ENCODE results near the gene ZNF219. TPM values are rescaled to one million over a fixed set of nuclear protein-coding genes. Genes with fewer than 3 reads are reported as not detected.

Gene ZNF219
- total and polyA plus RNA-seq, 2 of the 13 experiments (the other 11 are each of a cell fraction or from before 2014, with no cell fraction given) = 34.5 to 36.6 TPM

DNA sequence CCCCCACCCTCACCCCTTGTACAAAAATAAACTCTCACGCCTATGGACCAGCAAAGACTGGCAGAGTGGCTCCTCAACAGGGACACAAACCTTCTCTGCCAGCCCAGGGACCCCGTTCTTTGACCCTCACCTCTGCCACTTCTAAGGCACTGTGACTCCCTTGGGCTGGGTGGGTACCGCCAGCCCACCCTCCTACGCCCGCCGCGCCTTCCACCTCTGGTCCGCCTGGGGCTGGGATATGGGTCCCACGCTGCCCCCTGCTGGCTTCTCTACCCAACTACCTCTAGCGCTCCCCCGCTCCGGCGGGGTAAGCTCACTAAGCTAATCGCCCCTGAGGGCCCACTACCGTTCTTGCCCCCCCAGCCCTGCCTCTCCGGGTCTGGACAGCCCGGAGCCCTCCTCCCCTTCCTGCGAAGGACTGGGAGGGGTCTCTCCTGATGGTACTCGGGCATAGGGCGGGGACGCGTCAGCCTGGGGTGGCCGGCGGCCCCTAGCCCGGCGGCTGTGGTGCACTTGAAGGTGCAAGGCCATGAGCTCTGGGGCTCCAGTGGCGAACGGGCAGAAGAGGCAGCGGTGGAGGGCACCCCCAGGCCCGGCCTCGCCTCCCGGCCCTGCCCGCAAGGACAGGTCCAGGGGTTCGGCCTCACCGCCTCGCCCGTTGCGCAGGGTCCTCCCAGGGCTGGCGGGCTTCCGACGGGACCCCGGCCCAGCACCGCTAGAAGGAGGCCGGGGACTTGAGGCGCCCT is 8.1 kb downstream of the ZNF219 start (continued):
- TF ChIP-seq KLF11 (CRISPR knock-in tag; IDR thresholded peaks at IDR 0.05) = no peak
- TF ChIP-seq, protein P1, sequence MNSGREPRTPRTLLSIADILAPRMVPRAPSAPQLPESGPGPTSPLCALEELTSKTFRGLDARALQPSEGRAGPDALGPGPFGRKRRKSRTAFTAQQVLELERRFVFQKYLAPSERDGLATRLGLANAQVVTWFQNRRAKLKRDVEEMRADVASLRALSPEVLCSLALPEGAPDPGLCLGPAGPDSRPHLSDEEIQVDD (CRISPR knock-in tag; IDR thresholded peaks at IDR 0.05; ENCODE audit: borderline replicate concordance) = no peak
- no peak for TF ChIP-seq ZNF234 (CRISPR knock-in tag; conservative IDR thresholded peaks at IDR 0.05)
- TF ChIP-seq, protein P2, sequence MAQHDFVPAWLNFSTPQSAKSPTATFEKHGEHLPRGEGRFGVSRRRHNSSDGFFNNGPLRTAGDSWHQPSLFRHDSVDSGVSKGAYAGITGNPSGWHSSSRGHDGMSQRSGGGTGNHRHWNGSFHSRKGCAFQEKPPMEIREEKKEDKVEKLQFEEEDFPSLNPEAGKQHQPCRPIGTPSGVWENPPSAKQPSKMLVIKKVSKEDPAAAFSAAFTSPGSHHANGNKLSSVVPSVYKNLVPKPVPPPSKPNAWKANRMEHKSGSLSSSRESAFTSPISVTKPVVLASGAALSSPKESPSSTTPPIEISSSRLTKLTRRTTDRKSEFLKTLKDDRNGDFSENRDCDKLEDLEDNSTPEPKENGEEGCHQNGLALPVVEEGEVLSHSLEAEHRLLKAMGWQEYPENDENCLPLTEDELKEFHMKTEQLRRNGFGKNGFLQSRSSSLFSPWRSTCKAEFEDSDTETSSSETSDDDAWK (CRISPR knock-in tag; IDR thresholded peaks at IDR 0.05) = no peak
- TF ChIP-seq, protein P3, sequence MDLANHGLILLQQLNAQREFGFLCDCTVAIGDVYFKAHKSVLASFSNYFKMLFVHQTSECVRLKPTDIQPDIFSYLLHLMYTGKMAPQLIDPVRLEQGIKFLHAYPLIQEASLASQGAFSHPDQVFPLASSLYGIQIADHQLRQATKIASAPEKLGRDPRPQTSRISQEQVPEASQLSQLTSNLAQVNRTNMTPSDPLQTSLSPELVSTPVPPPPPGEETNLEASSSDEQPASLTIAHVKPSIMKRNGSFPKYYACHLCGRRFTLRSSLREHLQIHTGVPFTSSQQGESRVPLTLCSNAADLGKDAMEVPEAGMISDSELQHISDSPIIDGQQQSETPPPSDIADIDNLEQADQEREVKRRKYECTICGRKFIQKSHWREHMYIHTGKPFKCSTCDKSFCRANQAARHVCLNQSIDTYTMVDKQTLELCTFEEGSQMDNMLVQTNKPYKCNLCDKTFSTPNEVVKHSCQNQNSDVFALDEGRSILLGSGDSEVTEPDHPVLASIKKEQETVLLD (CRISPR knock-in tag; IDR thresholded peaks at IDR 0.05; ENCODE audit: low read depth) = peak; percentile 39; the same call in 1 of the 2 replicates
- no peak for TF ChIP-seq NBN (conservative IDR thresholded peaks at IDR 0.05)
- TF ChIP-seq GPN1 (CRISPR knock-in tag; IDR thresholded peaks at IDR 0.05; ENCODE audit: borderline replicate concordance) = no peak
- no peak for TF ChIP-seq ZNF235 (CRISPR knock-in tag; IDR thresholded peaks at IDR 0.05; ENCODE audit: borderline replicate concordance)
- no peak for TF ChIP-seq ZNF17 (CRISPR knock-in tag; IDR thresholded peaks at IDR 0.05)
- peak; percentile 43 for TF ChIP-seq ZBTB7B (CRISPR knock-in tag; IDR thresholded peaks at IDR 0.05)
- TF ChIP-seq, protein P4, sequence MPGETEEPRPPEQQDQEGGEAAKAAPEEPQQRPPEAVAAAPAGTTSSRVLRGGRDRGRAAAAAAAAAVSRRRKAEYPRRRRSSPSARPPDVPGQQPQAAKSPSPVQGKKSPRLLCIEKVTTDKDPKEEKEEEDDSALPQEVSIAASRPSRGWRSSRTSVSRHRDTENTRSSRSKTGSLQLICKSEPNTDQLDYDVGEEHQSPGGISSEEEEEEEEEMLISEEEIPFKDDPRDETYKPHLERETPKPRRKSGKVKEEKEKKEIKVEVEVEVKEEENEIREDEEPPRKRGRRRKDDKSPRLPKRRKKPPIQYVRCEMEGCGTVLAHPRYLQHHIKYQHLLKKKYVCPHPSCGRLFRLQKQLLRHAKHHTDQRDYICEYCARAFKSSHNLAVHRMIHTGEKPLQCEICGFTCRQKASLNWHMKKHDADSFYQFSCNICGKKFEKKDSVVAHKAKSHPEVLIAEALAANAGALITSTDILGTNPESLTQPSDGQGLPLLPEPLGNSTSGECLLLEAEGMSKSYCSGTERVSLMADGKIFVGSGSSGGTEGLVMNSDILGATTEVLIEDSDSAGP (CRISPR knock-in tag; IDR thresholded peaks at IDR 0.05; ENCODE audit: borderline replicate concordance) = peak; percentile 78; the same call in 1 of the 2 replicates
- no peak for TF ChIP-seq REXO4 (CRISPR knock-in tag; IDR thresholded peaks at IDR 0.05; ENCODE audit: borderline replicate concordance)
- TF ChIP-seq, protein P5, sequence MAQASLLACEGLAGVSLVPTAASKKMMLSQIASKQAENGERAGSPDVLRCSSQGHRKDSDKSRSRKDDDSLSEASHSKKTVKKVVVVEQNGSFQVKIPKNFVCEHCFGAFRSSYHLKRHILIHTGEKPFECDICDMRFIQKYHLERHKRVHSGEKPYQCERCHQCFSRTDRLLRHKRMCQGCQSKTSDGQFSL (CRISPR knock-in tag; IDR thresholded peaks at IDR 0.05) = peak; percentile 98
- TF ChIP-seq MAFG (CRISPR knock-in tag; IDR thresholded peaks at IDR 0.05) = no peak
- no peak for TF ChIP-seq ZNF782 (CRISPR knock-in tag; IDR thresholded peaks at IDR 0.05; ENCODE audit: borderline replicate concordance)
- TF ChIP-seq, protein P6, sequence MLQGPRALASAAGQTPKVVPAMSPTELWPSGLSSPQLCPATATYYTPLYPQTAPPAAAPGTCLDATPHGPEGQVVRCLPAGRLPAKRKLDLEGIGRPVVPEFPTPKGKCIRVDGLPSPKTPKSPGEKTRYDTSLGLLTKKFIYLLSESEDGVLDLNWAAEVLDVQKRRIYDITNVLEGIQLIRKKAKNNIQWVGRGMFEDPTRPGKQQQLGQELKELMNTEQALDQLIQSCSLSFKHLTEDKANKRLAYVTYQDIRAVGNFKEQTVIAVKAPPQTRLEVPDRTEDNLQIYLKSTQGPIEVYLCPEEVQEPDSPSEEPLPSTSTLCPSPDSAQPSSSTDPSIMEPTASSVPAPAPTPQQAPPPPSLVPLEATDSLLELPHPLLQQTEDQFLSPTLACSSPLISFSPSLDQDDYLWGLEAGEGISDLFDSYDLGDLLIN (CRISPR knock-in tag; IDR thresholded peaks at IDR 0.05; ENCODE audit: borderline replicate concordance) = no peak
- TF ChIP-seq YEATS2 (CRISPR knock-in tag; IDR thresholded peaks at IDR 0.05; ENCODE audit: borderline replicate concordance) = no peak
- TF ChIP-seq NR2F6 (IDR thresholded peaks at IDR 0.05) = no peak
- no peak for TF ChIP-seq NR2F6 (CRISPR knock-in tag; IDR thresholded peaks at IDR 0.05)
- TF ChIP-seq U2AF2 (IDR thresholded peaks at IDR 0.05; ENCODE audit: low read depth, low read length) = no peak
- TF ChIP-seq ZNF44 (CRISPR knock-in tag; IDR thresholded peaks at IDR 0.05) = no peak
- peak; percentile 22; the same call in 1 of the 2 replicates for TF ChIP-seq ZSCAN25 (CRISPR knock-in tag; IDR thresholded peaks at IDR 0.05)
- TF ChIP-seq POLR2AphosphoS5 (IDR thresholded peaks at IDR 0.05; ENCODE audit: low read depth, low read length) = peak; percentile 52; the same call in 1 of the 2 replicates
- TF ChIP-seq ZNF878 (CRISPR knock-in tag; IDR thresholded peaks at IDR 0.05) = no peak
- TF ChIP-seq FOXO1 (CRISPR knock-in tag; IDR thresholded peaks at IDR 0.05) = no peak
- no peak for TF ChIP-seq ZNF207 (IDR thresholded peaks at IDR 0.05; ENCODE audit: borderline replicate concordance)

Data from HepG2 (cell line).